Stimulated activated CD8-positive, alpha-beta memory T cell treated with anti-CD3 and anti-CD28 coated beads, Interleukin-2, amount 100 ng/mL, for 1 hour (primary cell): ENCODE data around the gene E2F1.

Experiments
- DNase-seq, 2 donors: peaks; one replicate each; pipeline ENCODE4 v3.0.0-alpha.2; 2020; ENCODE audit warnings: low read depth in 2 of 2

E2F1 gene

DNA sequence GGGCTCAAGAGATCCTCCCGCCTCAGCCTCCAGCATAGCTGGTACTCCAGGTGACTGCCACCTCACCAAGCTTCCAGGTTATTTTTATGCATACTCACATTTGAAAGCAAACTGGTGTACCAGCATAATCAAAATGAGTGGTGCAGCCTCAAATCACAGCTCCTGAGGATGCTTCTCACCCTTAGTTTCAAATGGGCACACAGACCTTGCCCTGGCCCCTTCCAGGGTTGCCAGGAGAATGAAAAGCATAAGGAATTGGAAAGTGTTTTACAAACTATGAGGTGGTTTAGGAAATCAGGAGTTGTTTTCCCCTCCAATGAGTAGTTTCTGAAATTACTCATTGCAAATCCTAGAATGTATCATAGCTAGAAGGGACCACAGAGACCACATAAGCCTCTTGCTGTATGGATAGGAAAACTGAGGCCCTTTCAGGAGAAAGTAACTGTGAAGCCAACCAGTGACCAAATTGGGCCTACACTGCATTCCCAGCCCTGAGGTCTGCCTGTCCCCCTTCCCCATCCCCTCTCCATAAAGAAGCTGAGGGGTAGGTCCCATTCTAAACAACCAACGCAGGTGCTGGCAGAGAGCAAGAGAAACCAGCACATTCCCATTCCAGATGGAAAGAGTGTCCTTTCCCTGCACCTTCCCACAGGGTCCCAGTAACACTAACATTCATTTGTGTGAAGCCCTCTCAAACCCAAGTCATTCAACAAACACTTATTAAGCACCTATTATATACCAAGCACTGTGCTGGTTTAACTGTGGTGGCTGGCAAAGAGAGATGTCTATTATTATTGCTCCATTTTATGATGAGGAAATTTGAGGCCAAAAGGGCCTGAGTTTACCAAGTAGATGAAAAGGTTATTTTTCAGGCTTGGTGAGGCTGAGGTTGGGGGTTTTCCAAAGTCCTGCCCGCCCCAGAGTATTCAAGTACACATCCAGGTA, 2.1 kb upstream of the E2F1 start:
- DNase-seq, result no peak

DNA sequence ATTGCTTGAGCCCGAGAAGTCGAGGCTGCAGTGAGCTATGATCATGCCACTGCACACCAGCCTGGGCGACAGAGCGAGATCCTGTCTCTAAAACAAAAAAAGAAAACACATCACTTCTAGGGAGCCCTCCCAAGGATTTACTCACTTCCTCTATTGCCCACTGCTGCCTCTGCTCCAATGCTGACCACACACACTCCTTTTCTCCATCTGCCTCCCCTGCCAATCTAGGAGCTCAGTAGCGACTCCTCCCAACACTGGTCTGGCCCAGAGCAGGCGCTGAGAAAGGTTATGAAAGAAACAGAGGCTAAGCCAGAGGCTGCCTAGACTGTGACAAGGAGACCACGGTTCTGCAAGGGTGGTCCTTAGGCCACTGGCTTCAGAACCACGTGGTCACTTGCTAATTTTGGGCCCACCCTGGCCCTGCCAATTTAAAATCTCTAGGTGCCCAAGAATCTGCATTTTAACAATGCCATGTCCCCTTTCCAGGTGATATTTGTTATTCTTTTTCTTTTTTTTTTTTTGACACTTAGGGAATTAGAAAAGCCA, 1.3 kb upstream of the E2F1 start:
- DNase-seq, result no peak

DNA sequence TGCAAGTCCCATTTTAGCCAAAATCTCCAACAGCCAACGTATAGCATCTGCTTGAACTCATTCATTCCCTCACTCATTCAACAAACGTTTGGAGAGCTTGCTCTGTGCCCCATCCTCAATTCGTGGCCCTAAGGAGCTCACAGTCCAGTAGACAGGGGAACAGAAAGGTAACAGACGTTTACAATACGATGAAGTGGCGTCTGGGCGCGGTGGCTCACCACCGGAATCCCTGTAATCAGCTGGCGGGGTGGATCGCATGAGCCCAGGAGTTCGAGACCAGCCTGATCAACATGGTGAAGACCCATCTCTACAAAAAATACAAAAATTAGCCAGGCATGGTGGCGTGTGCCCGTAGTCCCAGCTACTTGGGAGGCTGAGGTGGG, 790 bp upstream of the E2F1 start:
- DNase-seq, result no peak

GRCh38 chr20:33685328-33686099, 671 bp downstream of the E2F1 start:
- no peak for DNase-seq

DNA sequence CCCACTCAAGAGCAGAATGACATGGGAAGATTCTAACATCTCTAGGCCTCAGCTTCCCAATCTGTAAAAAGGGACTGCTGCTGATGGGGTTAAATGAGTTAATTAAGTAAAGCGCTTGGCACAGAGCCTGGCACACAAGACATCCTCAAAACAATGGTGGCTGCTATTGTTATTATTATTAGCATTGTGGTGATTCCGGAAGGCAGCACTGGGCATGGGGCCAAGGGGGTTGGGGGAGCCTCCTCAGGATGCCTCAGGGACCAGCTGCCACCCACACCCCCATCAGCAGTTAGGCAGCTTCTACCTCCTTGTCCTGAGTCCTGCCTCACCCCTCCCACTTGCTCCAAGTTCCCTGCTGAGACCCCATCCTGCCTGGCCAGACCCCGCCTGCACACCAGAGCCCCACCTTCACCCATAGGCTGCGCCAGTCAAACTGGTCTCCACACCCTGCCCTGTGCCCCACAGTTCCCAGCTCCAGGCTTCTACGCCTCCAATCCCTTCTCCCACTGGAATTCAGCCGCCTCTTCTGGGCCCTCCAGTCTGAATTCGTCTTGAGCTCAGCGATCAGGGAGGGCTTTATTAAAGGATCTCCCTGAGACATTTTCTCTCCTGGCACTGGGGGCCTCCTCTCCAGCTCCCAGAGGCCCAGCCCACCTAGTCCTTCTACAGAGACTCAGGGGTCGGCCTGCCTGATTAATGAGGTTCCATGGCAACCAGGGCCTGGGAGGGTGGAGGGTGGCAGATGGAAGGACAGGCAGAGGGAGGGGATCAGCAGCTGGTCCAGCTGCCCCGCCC, 1.5 kb downstream of the E2F1 start:
- DNase-seq, result no peak

- DNase-seq, result no peak
Measured at GRCh38 chr20:33681728-33682353, 4.3 kb downstream of the E2F1 start.

GRCh38 chr20:33681288-33681687, 4.9 kb downstream of the E2F1 start:
- no peak for DNase-seq

GRCh38 chr20:33680686-33681085, 5.5 kb downstream of the E2F1 start:
- DNase-seq, result no peak

- DNase-seq, result no peak
Measured at GRCh38 chr20:33679758-33680485, 6.3 kb downstream of the E2F1 start.

DNA sequence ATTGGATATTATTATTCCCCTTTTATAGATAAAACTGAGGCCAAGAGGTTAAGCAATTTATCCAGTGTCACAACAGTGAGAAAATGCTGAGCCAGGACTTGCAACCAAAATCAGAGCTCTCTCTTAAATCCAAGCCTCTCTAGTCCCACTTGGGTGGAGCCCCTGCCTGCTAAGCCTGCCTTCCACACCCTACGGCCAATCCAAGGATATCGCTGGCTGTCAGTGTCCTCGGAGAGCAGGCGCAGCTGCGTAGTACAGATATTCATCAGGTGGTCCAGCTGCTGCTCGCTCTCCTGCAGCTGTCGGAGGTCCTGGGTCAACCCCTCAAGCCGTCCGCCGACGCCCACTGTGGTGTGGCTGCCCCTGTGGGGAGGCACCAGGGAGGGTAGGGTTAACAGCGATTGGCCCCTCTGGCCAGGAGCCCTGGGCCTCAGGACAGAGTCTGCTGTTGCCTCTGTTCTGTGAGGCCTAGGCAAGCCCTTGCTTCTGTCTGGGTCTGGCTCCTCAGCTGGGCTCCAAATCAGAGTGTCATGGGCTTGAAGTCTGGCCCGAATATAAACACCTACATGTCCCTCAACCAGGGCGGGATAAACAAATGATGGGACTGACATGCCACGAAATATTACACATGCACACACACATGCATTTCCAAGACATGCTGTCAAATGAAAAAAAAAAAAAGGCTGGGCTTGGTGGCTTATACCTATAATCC, 8.0 kb downstream of the E2F1 start:
- no peak for DNase-seq

- no peak for DNase-seq
Measured at GRCh38 chr20:33676652-33677645, 9.2 kb downstream of the E2F1 start.

DNA sequence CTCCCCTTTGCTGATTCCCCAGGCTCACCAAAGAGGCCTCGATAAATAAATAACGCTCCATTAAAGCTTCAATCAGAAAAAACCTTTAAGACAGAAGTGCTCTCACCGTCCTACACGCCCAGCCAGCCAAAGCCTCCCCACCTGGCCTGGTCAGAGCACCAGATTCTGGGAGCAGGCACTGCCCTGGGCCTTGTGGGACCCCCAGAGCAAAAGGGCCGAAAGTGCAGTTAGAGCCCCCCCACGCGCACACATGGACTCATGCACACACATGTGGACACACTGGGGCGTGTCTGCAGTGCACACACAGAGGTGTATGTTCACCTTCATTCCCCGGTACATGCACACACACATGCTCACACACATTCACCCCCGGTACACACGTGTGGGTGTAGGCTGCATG, 10.1 kb downstream of the E2F1 start:
- DNase-seq, result no peak

GRCh38 chr20:33675136-33675959, 10.8 kb downstream of the E2F1 start:
- DNase-seq, result no peak

- no peak for DNase-seq
Measured at GRCh38 chr20:33674294-33675135, 11.7 kb downstream of the E2F1 start, which contains the start of gene NECAB3. Gene NECAB3 (minus strand): TSS chr20:33674428. CDS start chr20:33674352, 76 bp downstream.

GRCh38 chr20:33673410-33674293, 12.5 kb downstream of the E2F1 start:
- DNase-seq, result no peak

DNA sequence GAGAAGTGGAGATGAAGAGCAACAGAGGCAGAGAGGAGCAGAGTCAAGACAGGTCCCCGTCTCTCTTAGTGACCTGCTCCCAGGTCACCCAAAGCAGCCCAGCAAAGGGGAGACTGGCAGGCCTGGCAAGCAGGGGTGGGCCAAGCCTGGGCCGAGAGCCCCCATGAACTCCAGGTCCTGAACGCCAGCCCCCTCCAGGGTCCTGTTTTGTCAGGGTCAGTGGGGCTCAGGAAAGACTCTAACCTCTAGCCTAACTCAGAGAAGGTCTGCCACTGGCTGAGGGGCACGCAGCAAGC, 13.1 kb downstream of the E2F1 start:
- DNase-seq, result no peak
